ENCODE data around the gene SERPIND1.

GRCh38 chr22:20834725-20835124 is 60.8 kb downstream of the SERPIND1 start:
- TF ChIP-seq CTCF (IDR thresholded peaks at IDR 0.05), result no peak
- no peak for TF ChIP-seq POLR2A (IDR thresholded peaks at IDR 0.05)

Measured in heart left ventricle (tissue), 13 donors.